ENCODE measurements around the gene PKP4.
A peak's percentile ranks its signal among the peaks of the same experiment; 100 is the strongest.

PKP4 gene

DNA sequence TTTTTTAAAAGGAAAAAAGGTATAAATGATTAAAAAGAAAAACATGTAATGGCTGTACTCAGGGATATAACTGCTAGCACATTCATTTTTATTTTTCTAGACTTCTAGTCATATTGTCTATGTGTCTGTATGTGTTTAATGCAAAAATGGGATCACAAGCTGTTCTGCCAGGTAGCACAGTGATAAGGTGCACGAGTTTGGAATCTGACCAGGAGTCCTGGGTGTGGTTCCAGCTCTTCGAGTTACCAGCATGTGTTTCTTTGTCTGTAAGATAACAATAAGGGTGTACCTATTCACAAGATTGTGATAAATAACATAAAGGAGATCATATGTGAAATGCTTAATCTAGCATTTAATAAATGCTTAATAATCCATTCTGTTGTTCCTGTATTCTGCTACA is 145.3 kb downstream of the PKP4 start:
- no peak overlapping the region for H3K27ac ChIP-seq

DNA sequence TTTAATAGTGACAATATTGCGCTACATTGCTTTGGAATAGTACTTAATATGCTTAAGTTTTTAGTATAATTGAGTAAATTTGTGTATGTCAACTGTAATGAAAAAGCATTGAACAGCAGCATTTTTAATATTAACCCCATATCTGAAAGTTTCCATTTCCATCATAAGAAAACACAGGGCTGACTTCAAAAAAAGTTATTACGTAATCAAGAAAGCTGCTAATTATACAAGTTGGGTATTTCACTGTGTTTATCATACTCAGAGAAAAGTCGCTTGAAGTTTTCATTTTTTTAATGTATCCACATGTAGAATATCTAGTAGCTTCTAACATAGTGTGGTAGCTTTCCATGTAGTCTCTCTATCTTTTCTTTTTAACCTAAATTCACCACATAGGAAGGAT is 146.5 kb downstream of the PKP4 start:
- Histone ChIP-seq H3K27me3 (no peaks in the 10 kb centered on the region), H3K27ac (no peak overlapping the region), H3K9ac (no peak overlapping the region), H3K4me2 (no peak overlapping the region), H3K4me1 (no peaks in the 10 kb centered on the region), H4K20me1 (no peaks in the 10 kb centered on the region), H3K4me3 (no peak overlapping the region), H3K36me3 (no peaks in the 10 kb centered on the region), H3K9me3 (no peaks in the 10 kb centered on the region)
- TF ChIP-seq Cebpa-rat (IDR thresholded peaks at IDR 0.05): peak; percentile 62; the same call in 1 of the 2 replicates

More for the DNA sequence above, 145.3 kb downstream of the PKP4 start:
- no peak for TF ChIP-seq Cebpa-rat (IDR thresholded peaks at IDR 0.05)
- Histone ChIP-seq H3K4me1 (no peaks in the 10 kb centered on the region), H4K20me1 (no peaks in the 10 kb centered on the region), H3K4me2 (no peak overlapping the region), H3K4me3 (no peak overlapping the region), H3K9me3 (no peaks in the 10 kb centered on the region), H3K36me3 (no peaks in the 10 kb centered on the region), H3K9ac (no peak overlapping the region), H3K27me3 (no peaks in the 10 kb centered on the region)

DNA sequence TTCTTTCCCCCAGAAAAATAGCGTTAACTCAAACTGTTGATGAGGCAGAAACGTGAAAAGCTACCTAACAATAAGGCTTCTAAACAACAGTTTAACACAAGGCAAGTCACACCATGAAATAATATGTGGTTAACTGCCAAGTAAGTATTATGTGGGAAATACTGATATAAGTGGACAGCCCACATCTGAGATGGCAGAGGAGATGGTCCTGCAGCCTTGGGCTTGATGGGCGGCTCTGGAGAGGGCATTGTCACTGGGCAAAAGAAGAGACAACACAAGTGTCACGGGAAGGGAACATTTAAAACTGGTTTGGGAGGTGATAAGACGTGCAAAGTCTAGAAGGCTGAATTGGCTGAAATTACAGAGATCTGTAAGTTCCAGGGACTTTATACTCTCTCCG is 147.2 kb downstream of the PKP4 start:
- no peaks in the 10 kb centered on the region for H3K4me1 ChIP-seq

DNA sequence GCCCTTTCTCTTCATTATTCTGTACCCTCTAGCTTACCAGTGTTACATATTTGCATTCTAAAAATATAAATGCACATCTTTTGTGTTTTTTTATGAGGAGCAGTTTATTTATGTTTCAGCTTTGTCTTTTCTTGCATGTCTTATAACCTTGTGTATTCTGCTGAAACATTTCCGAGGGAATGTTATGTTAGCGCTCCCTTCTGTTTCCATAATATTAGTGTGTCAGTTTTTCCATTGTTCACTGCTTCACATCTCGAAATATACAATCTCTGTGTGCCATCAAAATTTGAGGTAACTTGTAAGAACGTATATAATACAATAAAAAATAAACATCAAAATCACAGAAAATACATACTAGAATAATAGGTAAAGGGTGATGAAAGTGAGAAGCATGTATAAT is 153.3 kb downstream of the PKP4 start:
- Histone ChIP-seq H3K4me3 (no peak overlapping the region), H3K36me3 (no peaks in the 10 kb centered on the region), H3K9ac (no peak overlapping the region), H3K4me1 (no peaks in the 10 kb centered on the region), H3K27me3 (no peaks in the 10 kb centered on the region), H3K9me3 (no peaks in the 10 kb centered on the region), H3K4me2 (no peak overlapping the region), H3K27ac (no peak overlapping the region), H4K20me1 (no peaks in the 10 kb centered on the region)
- TF ChIP-seq Cebpa-rat (IDR thresholded peaks at IDR 0.05): no peak

More for the DNA sequence above, 147.2 kb downstream of the PKP4 start:
- Histone ChIP-seq H3K36me3 (no peaks in the 10 kb centered on the region), H3K4me3 (no peak overlapping the region), H3K27ac (no peak overlapping the region), H3K4me2 (no peak overlapping the region), H3K9me3 (no peaks in the 10 kb centered on the region), H3K27me3 (no peaks in the 10 kb centered on the region), H3K9ac (no peak overlapping the region), H4K20me1 (no peaks in the 10 kb centered on the region)
- TF ChIP-seq Cebpa-rat (IDR thresholded peaks at IDR 0.05): no peak

DNA sequence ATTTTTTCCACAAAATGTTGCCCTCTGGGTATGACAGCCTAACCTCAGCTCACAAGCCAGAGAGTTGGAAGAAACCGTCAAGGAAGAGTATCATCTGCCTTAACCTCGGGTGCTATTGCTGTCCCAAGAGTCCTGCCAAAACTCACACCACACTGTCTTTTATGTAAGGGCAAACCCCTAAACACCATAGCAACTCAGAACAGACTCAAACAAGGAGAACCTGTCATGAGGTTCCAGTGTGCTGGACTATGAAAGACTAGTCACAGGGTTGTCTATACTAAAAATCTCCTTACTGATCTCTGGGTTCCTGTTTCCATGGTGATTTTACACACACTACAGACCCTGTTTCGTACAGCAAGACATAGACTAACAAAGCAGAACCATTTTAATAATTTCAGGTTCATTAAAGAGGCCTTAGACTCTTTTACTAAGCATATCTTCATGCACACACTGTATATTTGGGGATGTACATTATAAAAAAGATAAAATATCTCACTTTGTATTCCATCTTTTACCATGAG is 159.8 kb downstream of the PKP4 start:
- no peak overlapping the region for H3K4me2 ChIP-seq
- H3K27ac ChIP-seq: no peak overlapping the region
- no peaks in the 10 kb centered on the region for H3K4me1 ChIP-seq
- no peak overlapping the region for H3K4me3 ChIP-seq
- TF ChIP-seq Cebpa-rat (IDR thresholded peaks at IDR 0.05): no peak
- no peaks in the 10 kb centered on the region for H3K9me3 ChIP-seq
- no peaks in the 10 kb centered on the region for H3K27me3 ChIP-seq
- H4K20me1 ChIP-seq: no peaks in the 10 kb centered on the region
- no peak overlapping the region for H3K9ac ChIP-seq
- H3K36me3 ChIP-seq: peaks cover 5% of the 10 kb centered on the region

DNA sequence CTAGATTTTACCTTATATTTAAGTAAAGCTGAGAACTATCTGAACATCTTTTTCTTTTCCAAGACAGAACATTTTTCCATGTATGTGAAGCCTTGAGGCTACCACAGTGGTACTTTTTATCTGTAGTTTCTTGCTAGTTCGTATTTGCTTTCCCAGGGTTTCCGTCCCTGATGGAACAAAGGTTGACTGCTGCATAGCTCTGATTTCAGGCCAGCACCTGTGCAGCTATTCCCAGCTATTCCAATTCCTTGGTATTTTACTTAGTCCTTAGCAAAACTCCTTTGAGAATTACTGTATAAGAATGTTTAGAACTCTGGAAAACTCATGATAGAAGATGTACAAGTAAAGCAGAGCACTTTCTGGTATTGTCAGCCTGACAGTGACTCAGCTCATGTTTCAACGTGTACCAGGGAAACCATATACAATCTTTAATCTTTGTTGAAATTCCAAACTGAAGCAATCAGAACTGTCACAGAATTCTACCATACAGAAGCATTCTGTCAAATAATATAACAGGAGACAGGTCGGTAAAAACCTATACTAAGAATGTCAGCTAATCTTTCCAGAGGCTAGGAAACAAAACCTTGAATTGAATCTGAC is 162.2 kb downstream of the PKP4 start:
- TF ChIP-seq Cebpa-rat (IDR thresholded peaks at IDR 0.05): no peak
- no peaks in the 10 kb centered on the region for H3K9me3 ChIP-seq
- H3K36me3 ChIP-seq: peaks cover 22% of the 10 kb centered on the region
- no peak overlapping the region for H3K4me2 ChIP-seq
- no peaks in the 10 kb centered on the region for H4K20me1 ChIP-seq
- no peak overlapping the region for H3K4me3 ChIP-seq
- H3K27me3 ChIP-seq: no peaks in the 10 kb centered on the region
- no peak overlapping the region for H3K9ac ChIP-seq
- H3K4me1 ChIP-seq: no peaks in the 10 kb centered on the region
- no peak overlapping the region for H3K27ac ChIP-seq

DNA sequence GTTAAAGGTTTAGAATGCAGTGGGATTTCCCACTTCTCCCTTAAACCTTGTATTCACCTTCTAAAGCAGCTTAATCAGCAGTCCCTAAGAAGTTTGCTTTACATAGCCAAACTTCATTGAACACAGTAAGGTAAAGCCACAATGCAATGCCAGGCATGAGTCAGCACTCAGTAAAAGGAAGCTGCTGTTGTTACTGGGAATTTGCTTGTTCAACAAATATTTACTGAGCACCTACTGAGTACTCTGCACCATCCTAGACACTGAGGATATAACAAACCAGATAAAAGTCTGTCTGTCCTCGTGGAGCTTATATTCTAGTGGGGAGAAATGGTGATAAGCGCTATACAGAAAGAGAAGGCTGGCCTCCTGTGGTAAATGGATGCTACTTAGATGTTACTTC is 162.7 kb downstream of the PKP4 start:
- H3K27me3 ChIP-seq: no peaks in the 10 kb centered on the region
- TF ChIP-seq Cebpa-rat (IDR thresholded peaks at IDR 0.05): no peak
- no peaks in the 10 kb centered on the region for H3K9me3 ChIP-seq
- no peak overlapping the region for H3K4me3 ChIP-seq
- H3K27ac ChIP-seq: no peak overlapping the region
- peaks cover 24% of the 10 kb centered on the region for H3K36me3 ChIP-seq
- no peak overlapping the region for H3K4me2 ChIP-seq
- H4K20me1 ChIP-seq: no peaks in the 10 kb centered on the region
- H3K4me1 ChIP-seq: no peaks in the 10 kb centered on the region
- no peak overlapping the region for H3K9ac ChIP-seq

DNA sequence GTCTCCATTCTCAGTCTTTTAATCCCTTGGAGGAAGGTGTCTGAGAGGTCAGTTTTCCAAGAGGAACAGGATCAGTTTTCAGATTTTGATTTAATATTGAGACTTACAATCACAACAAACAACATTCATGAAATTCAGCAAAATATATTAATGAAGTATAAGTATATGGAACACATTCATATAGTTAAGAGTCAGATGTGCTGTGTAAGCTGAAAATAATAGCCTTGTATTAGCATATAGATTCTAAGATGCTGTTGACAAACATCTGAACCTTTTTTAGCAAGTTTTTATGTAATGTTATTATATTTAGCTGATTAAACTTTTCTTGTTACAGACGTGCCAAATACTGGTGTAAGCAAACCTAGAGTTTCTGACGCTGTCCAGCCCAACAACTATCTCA is 163.9 kb downstream of the PKP4 start:
- Histone ChIP-seq H3K27me3 (no peaks in the 10 kb centered on the region), H3K9ac (no peak overlapping the region), H3K4me2 (no peak overlapping the region), H3K4me1 (no peaks in the 10 kb centered on the region), H3K4me3 (no peak overlapping the region), H3K36me3 (peaks cover 32% of the 10 kb centered on the region), H3K9me3 (0 out of 2 replicates have a peak, but pooled peaks cover 4% of the 10 kb centered on the region), H4K20me1 (no peaks in the 10 kb centered on the region), H3K27ac (no peak overlapping the region)
- no peak for TF ChIP-seq Cebpa-rat (IDR thresholded peaks at IDR 0.05)

DNA sequence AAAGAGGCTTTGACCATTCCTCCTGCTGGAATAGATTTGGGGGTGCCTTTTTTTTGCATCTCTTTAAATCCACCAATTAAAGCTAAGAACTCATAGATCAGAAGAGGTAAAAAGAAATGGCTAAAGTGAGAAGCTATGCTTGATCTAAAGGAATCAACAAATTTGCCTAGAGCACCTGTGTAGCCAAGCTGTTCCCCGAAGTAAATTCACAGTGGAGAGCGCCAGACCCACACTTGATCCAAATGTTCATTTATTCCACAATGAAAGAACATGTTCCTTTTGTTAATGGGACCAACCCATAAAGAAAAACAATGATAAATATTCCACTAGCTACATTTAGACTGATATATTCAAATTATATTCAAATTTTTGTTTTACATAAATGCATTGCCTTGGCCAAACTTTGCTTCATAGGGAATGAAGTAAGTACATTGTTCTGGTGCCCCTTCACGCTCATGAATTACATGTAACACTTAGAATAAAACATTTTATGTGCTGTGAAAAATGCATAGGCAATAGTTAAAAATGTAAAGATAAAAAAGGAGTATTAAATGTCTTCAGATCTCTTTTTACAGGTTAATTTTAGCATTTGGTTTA is 167.4 kb downstream of the PKP4 start:
- no peak for TF ChIP-seq Cebpa-rat (IDR thresholded peaks at IDR 0.05)
- no peaks in the 10 kb centered on the region for H4K20me1 ChIP-seq
- 0 out of 2 replicates have a peak, but pooled peaks cover 4% of the 10 kb centered on the region for H3K9me3 ChIP-seq
- peaks cover 36% of the 10 kb centered on the region for H3K36me3 ChIP-seq
- H3K4me3 ChIP-seq: no peak overlapping the region
- no peak overlapping the region for H3K4me2 ChIP-seq
- no peaks in the 10 kb centered on the region for H3K27me3 ChIP-seq
- H3K9ac ChIP-seq: no peak overlapping the region
- H3K27ac ChIP-seq: no peak overlapping the region
- peaks cover 6% of the 10 kb centered on the region; the same call in 1 of the 2 replicates for H3K4me1 ChIP-seq

DNA sequence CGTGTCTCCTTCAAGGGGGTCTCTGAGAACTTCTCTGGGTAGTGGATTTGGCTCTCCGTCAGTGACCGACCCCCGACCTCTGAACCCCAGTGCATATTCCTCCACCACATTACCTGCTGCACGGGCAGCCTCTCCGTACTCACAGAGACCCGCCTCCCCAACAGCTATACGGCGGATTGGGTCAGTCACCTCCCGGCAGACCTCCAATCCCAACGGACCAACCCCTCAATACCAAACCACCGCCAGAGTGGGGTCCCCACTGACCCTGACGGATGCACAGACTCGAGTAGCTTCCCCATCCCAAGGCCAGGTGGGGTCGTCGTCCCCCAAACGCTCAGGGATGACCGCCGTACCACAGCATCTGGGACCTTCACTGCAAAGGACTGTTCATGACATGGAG is 168.2 kb downstream of the PKP4 start:
- Histone ChIP-seq H3K27ac (no peak overlapping the region), H3K9ac (no peak overlapping the region), H4K20me1 (no peaks in the 10 kb centered on the region), H3K27me3 (no peaks in the 10 kb centered on the region), H3K4me3 (no peak overlapping the region), H3K36me3 (peaks cover 36% of the 10 kb centered on the region), H3K4me1 (peaks cover 6% of the 10 kb centered on the region; the same call in 1 of the 2 replicates), H3K9me3 (0 out of 2 replicates have a peak, but pooled peaks cover 4% of the 10 kb centered on the region), H3K4me2 (no peak overlapping the region)
- TF ChIP-seq Cebpa-rat (IDR thresholded peaks at IDR 0.05): no peak
